Activated naive CD8-positive, alpha-beta T cell treated with anti-CD3 and anti-CD28 coated beads for 36 hours (primary cell): ENCODE data around the gene SOCS7. TPM values are rescaled to one million over a fixed set of nuclear protein-coding genes. Genes with fewer than 3 reads are reported as not detected.

Experiments used
- DNase-seq: peaks from one replicate; pipeline ENCODE4 v3.0.0; 2021
- H3K27ac Mint-ChIP-seq: one replicate; pipeline ENCODE4 v1.8.0; 2022; ENCODE audit warnings: mild to moderate bottlenecking, moderate library complexity, mixed read lengths
- H3K27me3 Mint-ChIP-seq: one replicate; pipeline ENCODE4 v1.8.0; 2022; ENCODE audit warnings: mild to moderate bottlenecking, mixed read lengths
- H3K36me3 Mint-ChIP-seq: one replicate; pipeline ENCODE4 v1.8.0; 2021; ENCODE audit warnings: mild to moderate bottlenecking, mixed read lengths
- H3K4me1 Mint-ChIP-seq: one replicate; pipeline ENCODE4 v1.8.0; 2021; ENCODE audit warnings: mixed read lengths
- H3K4me3 Mint-ChIP-seq: one replicate; pipeline ENCODE4 v1.8.0; 2022; ENCODE audit warnings: mild to moderate bottlenecking, moderate library complexity, mixed read lengths
- H3K9me3 Mint-ChIP-seq: one replicate; pipeline ENCODE4 v1.8.0; 2022; ENCODE audit warnings: mixed read lengths
- total RNA-seq, 2 experiments: library from RNA; stranded (reverse); gene quantifications; one replicate each; pipeline ENCODE4 v1.2.3, GENCODE V29; 2021

The SOCS7 gene
- total RNA-seq, 2 experiments from 2014 or later: 17.3 to 18.2 TPM

GRCh38 chr17:38397227-38397626 is 45.6 kb downstream of the SOCS7 start:
- no peak for DNase-seq
- H3K27me3 Mint-ChIP-seq: no peaks in the 10 kb centered on the region
- H3K36me3 Mint-ChIP-seq: peaks cover 2% of the 10 kb centered on the region
- no peak overlapping the region for H3K27ac Mint-ChIP-seq
- no peak overlapping the region for H3K4me3 Mint-ChIP-seq
- H3K9me3 Mint-ChIP-seq: no peaks in the 10 kb centered on the region
- no peaks in the 10 kb centered on the region for H3K4me1 Mint-ChIP-seq

DNA sequence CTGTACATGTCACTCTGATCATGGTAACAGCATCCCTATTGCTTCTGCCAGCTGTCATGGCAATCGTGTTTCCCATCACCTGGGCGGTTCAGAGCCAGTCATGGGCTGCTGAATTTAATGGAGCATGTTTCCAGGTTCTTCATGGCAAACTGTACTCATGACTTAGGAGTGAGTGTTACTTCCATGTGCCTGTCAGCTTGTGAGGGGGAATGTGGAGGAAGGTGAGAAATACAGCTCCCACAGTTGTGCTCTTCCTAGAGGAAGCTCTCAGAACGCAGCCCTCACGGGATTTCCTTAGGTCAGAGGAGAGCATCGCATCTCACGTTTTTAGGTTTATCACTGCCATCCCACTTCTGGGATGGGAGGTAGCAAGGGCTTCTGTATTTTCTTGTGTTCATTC is 48.6 kb downstream of the SOCS7 start:
- Mint-ChIP-seq H3K9me3 (no peaks in the 10 kb centered on the region), H3K36me3 (peaks cover 2% of the 10 kb centered on the region), H3K27ac (no peak overlapping the region)

GRCh38 chr17:38401459-38401858 is 49.8 kb downstream of the SOCS7 start:
- no peaks in the 10 kb centered on the region for H3K4me1 Mint-ChIP-seq
- no peaks in the 10 kb centered on the region for H3K27me3 Mint-ChIP-seq
- H3K27ac Mint-ChIP-seq: no peak overlapping the region
- DNase-seq: no peak
- H3K4me3 Mint-ChIP-seq: no peak overlapping the region
- peaks cover 2% of the 10 kb centered on the region for H3K36me3 Mint-ChIP-seq
- no peaks in the 10 kb centered on the region for H3K9me3 Mint-ChIP-seq

More for the DNA sequence above, 48.6 kb downstream of the SOCS7 start:
- no peak overlapping the region for H3K4me3 Mint-ChIP-seq
- H3K4me1 Mint-ChIP-seq: no peaks in the 10 kb centered on the region
- H3K27me3 Mint-ChIP-seq: no peaks in the 10 kb centered on the region
- no peak for DNase-seq

DNA sequence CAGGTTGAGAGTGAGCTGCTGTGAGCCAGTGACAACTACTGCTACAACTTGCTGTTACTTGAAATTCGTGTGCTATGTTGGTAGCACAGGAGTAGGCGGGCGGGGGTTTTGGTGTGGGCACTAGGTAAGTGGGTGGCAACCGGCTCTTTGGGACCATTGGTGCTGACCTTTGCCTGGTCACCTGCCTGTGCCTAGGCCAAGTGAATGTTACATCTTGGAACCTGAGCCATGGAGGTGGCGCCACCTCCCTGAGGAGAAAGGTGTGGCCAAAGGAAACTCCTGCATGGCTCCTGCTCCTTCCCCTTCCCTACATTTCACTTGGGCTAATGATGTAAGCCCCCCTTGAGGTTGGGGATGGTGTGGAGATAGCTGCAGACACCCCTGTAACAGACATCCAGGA is 51.3 kb downstream of the SOCS7 start:
- Mint-ChIP-seq H3K4me1 (no peaks in the 10 kb centered on the region), H3K36me3 (peaks cover 2% of the 10 kb centered on the region), H3K27ac (no peak overlapping the region), H3K9me3 (no peaks in the 10 kb centered on the region), H3K27me3 (no peaks in the 10 kb centered on the region), H3K4me3 (no peak overlapping the region)
- DNase-seq: no peak

GRCh38 chr17:38403491-38403890 is 51.8 kb downstream of the SOCS7 start:
- H3K9me3 Mint-ChIP-seq: no peaks in the 10 kb centered on the region
- DNase-seq: no peak
- peaks cover 2% of the 10 kb centered on the region for H3K36me3 Mint-ChIP-seq
- no peak overlapping the region for H3K27ac Mint-ChIP-seq
- H3K4me1 Mint-ChIP-seq: no peaks in the 10 kb centered on the region
- H3K27me3 Mint-ChIP-seq: no peaks in the 10 kb centered on the region
- no peak overlapping the region for H3K4me3 Mint-ChIP-seq

DNA sequence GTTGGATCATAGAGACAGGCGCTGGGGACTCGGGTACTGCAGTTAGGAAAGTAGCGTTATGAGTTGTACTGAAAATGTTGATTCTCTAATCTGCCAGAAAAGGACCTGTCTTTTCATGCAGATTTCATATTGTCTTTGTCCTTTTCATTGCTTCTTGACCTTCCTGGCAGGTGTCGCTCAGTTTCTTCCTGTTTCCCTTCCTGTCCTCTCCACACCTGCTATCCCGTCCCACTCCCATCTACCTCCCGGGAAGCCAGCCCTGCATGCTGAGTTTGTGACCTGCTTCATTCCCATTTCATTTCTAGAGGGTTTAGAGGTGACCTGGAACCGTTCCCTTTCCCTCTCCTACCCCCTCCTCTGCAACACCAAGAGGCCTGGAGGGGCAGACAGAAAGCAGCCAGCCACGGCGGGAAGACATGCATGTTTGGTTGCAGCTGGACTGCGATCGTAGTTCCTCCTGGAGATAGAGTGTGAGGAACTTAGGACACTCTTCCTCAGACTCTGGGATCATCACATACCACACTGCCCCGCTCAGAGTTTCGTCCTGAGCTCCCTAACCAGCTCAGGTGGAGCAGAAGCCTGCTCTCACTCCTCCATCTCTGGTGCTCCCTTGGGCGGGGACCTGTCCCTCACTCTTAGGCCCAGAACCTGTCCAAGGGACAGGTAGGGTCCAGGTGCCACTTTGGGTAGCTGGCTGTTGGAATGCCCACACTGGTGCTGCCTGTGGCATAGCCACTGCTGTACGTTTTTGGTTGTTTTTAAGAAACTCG is 52.7 kb downstream of the SOCS7 start:
- H3K27ac Mint-ChIP-seq: no peak overlapping the region
- peaks cover 1% of the 10 kb centered on the region for H3K36me3 Mint-ChIP-seq
- no peaks in the 10 kb centered on the region for H3K9me3 Mint-ChIP-seq
- H3K4me1 Mint-ChIP-seq: no peaks in the 10 kb centered on the region
- no peaks in the 10 kb centered on the region for H3K27me3 Mint-ChIP-seq
- H3K4me3 Mint-ChIP-seq: no peak overlapping the region
- no peak for DNase-seq

GRCh38 chr17:38405654-38406053 is 54.0 kb downstream of the SOCS7 start:
- Mint-ChIP-seq H3K4me1 (no peaks in the 10 kb centered on the region), H3K9me3 (no peaks in the 10 kb centered on the region), H3K4me3 (no peak overlapping the region), H3K27me3 (no peaks in the 10 kb centered on the region), H3K27ac (no peak overlapping the region), H3K36me3 (no peaks in the 10 kb centered on the region)
- no peak for DNase-seq

GRCh38 chr17:38410201-38410600 is 58.6 kb downstream of the SOCS7 start:
- Mint-ChIP-seq H3K4me1 (peaks cover 3% of the 10 kb centered on the region), H3K27ac (no peak overlapping the region), H3K27me3 (peaks cover 8% of the 10 kb centered on the region), H3K4me3 (no peak overlapping the region), H3K9me3 (no peaks in the 10 kb centered on the region), H3K36me3 (no peaks in the 10 kb centered on the region)
- no peak for DNase-seq

DNA sequence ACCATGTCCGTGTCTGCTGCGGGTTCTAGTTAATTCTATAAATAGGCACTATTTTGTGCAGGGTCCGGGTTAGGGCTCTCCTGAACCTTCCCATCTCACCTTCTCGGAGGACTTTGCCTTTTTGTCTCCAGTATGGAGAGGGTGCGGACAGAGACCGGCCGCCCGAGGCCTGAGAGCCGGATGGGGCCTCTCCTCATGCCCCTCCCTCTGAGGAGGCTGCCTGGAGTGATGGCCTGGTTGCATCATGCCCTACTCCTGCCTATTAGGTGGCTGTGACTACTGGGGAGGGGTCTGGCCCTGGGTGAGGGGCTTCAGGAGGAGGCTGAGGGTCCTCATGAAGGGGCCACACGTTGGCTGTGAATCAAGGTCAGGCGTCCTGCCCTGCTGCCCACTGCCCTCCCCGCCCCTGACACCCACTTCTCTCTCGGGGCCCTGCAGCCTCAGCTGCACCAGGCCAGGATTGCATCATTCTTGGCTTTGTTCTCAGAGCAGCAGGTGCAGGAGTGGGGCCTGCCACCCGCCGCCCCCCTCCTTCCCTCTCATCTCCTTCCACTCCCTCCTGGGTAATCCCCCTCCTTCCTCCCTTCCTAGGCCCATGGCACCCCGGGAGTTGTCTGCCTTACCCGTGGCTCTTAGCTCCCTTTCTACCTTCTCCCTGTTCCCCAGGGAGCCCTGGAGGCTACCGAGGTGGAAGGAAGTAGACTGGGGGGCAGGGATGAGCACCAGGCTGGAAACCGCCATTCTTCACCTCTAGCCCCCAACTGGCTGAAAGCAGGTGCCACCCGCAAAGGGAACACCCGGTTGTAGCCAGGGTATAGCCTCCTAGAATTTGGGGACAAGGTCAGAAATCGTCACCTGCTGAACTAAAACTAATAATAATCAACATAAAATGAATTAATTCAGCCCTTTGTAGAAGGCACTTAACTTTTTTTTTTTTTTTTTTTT is 63.9 kb downstream of the SOCS7 start:
- Mint-ChIP-seq H3K4me1 (peaks cover 9% of the 10 kb centered on the region), H3K4me3 (peak overlapping the region; percentile 79), H3K27me3 (peaks cover 46% of the 10 kb centered on the region), H3K36me3 (no peaks in the 10 kb centered on the region), H3K27ac (peak overlapping the region; percentile 92), H3K9me3 (no peaks in the 10 kb centered on the region)
- peak; percentile 63 for DNase-seq

DNA sequence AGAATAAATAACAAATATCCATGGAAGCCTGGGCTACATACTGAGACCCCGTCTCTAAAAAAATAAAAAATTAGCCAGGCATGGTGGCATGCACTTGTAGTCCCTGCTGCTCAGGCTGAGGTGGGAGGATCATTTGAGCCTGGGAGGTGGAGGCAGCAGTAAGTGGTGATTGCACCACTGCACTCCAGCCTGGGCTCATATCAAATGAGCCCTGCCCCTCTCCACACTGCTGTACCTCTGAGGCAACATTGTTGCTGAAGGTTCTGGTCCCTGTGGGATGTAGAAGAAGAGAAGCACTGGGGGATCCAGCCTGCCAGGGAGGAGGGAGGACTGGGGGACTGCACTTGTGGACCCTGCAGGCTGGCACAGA is 65.2 kb downstream of the SOCS7 start:
- peaks cover 9% of the 10 kb centered on the region for H3K4me1 Mint-ChIP-seq
- no peak overlapping the region for H3K4me3 Mint-ChIP-seq
- no peak for DNase-seq
- H3K36me3 Mint-ChIP-seq: no peaks in the 10 kb centered on the region
- no peaks in the 10 kb centered on the region for H3K9me3 Mint-ChIP-seq
- H3K27ac Mint-ChIP-seq: no peak overlapping the region
- H3K27me3 Mint-ChIP-seq: peaks cover 55% of the 10 kb centered on the region

DNA sequence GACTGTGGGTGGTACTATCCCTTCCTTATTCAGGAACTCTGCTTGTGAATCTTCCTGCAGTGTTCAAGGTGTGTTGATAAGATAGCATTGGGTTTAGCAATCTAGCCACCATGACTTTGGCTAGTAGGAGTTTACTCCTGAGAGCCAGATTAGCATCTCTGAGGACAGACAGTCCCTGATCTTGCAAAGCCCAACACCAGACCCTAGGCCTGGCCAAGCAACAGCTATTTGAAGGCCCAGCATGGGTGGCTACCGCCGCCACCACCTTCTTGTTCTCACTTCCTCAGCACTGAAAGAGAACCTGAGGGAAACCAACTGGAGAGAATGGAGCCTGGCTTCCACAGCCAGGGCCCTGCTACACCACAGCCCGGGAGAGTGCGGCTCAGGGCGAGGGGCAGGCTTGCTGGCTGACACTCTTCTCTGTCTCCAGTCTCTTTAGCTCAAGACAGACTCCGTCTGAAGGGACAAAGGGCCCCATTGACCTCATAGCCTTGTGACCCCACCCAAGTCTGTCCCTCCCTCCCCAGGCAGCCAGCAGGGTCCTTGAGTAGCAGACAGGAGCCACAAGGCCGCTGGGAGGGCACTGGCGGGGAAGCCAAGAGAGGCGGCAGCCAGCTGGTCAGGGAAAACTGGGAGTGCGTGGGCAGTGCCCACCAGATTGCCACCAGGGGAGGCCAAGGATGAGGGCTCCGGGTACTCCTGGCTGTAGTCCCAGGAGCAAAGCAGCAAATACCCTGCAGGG is 65.7 kb downstream of the SOCS7 start:
- Mint-ChIP-seq H3K9me3 (no peaks in the 10 kb centered on the region), H3K27ac (no peak overlapping the region), H3K4me1 (peaks cover 9% of the 10 kb centered on the region), H3K4me3 (no peak overlapping the region), H3K27me3 (peaks cover 58% of the 10 kb centered on the region), H3K36me3 (no peaks in the 10 kb centered on the region)
- DNase-seq: no peak

DNA sequence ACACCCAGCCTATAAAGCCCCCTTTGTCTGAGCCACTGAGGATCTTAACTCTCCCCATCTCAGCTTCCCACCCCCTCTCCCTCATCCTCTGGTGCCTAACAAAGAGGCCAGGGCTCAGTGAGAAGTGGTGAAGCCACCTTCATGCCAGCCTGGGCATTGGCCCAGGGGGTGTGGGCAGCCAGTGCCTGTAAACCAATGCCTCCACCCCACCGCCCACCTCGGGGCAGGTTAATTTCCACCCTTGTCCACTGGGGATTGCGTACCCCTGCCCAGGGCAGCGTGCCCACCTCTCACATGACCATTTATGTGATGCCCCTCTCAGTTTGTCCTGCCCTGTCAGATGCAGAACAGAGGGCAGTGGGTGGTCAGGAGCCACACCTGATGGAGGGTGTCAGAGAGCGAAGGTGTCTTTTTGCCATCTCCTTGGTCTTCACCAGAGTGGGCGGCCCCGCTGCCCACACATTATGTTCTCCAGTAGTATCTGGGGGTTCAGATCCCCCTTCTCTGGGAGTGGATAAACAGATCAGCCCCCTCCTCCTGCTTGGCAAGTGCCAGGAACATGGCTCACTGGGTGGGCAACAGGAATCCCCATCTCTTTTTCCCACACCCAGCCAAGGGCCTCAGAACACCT is 66.5 kb downstream of the SOCS7 start:
- no peak overlapping the region for H3K4me3 Mint-ChIP-seq
- no peak overlapping the region for H3K27ac Mint-ChIP-seq
- H3K27me3 Mint-ChIP-seq: peaks cover 61% of the 10 kb centered on the region
- H3K36me3 Mint-ChIP-seq: no peaks in the 10 kb centered on the region
- H3K9me3 Mint-ChIP-seq: no peaks in the 10 kb centered on the region
- no peak for DNase-seq
- H3K4me1 Mint-ChIP-seq: peaks cover 9% of the 10 kb centered on the region

GRCh38 chr17:38418693-38419507 is 67.3 kb downstream of the SOCS7 start:
- Mint-ChIP-seq H3K4me1 (peaks cover 9% of the 10 kb centered on the region), H3K27ac (no peak overlapping the region), H3K27me3 (peaks cover 67% of the 10 kb centered on the region), H3K9me3 (no peaks in the 10 kb centered on the region), H3K36me3 (no peaks in the 10 kb centered on the region), H3K4me3 (peak overlapping the region; percentile 67)
- peak; percentile 25 for DNase-seq

DNA sequence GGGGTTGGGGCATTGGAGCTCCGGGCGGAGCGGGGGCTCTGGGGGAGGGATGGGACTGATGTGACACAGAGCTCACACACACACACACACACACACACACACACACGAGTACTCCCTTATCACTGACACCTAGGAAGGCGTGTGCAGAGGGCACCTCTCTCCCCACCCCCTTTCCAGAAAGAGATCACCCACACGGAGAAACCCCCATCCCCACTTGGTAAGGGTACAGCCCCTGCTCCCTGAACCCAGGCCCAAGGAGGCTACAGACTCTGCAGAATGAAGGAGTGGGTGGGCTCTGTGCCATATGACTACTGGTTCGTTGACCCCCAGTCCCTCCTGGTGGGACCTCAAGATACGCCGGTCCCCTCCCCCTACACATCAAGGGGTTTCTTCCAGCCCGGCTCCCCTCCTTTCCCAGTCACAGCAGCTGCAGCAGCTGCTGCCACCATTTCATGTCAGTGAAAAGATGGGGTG is 67.9 kb downstream of the SOCS7 start:
- H3K36me3 Mint-ChIP-seq: no peaks in the 10 kb centered on the region
- peaks cover 73% of the 10 kb centered on the region for H3K27me3 Mint-ChIP-seq
- H3K9me3 Mint-ChIP-seq: no peaks in the 10 kb centered on the region
- H3K4me1 Mint-ChIP-seq: peaks cover 8% of the 10 kb centered on the region
- DNase-seq: no peak
- H3K27ac Mint-ChIP-seq: no peak overlapping the region
- H3K4me3 Mint-ChIP-seq: no peak overlapping the region
